Caki2 (cell line): ENCODE data around the gene USP46. TPM values are rescaled to one million over a fixed set of nuclear protein-coding genes. Genes with fewer than 3 reads are reported as not detected.

ENCODE experiments used
- DNase-seq: peaks from one replicate; pipeline ENCODE4 v3.0.0-alpha.2; 2015; ENCODE audit warnings: low read depth
- in situ Hi-C: cut with HindIII; loops from 2 replicates; pipeline ENCODE4 v1.10.0; 2016; ENCODE audit warnings: low sequenced_read_pairs, low pct_unique_long_range_greater_than_20kb, mixed read lengths
- total RNA-seq: library from RNA; depleted of rRNA; stranded (reverse); fragments of >200 nt; shearing (Covaris generic); gene quantifications from 2 replicates; pipeline ENCODE4 v1.2.3, GENCODE V29; 2014; ENCODE audit warnings: low replicate concordance; rRNA removed

The USP46 gene, protein sequence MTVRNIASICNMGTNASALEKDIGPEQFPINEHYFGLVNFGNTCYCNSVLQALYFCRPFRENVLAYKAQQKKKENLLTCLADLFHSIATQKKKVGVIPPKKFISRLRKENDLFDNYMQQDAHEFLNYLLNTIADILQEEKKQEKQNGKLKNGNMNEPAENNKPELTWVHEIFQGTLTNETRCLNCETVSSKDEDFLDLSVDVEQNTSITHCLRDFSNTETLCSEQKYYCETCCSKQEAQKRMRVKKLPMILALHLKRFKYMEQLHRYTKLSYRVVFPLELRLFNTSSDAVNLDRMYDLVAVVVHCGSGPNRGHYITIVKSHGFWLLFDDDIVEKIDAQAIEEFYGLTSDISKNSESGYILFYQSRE
- 3.9 and 27.8 TPM in 2 replicates for total RNA-seq

DNA sequence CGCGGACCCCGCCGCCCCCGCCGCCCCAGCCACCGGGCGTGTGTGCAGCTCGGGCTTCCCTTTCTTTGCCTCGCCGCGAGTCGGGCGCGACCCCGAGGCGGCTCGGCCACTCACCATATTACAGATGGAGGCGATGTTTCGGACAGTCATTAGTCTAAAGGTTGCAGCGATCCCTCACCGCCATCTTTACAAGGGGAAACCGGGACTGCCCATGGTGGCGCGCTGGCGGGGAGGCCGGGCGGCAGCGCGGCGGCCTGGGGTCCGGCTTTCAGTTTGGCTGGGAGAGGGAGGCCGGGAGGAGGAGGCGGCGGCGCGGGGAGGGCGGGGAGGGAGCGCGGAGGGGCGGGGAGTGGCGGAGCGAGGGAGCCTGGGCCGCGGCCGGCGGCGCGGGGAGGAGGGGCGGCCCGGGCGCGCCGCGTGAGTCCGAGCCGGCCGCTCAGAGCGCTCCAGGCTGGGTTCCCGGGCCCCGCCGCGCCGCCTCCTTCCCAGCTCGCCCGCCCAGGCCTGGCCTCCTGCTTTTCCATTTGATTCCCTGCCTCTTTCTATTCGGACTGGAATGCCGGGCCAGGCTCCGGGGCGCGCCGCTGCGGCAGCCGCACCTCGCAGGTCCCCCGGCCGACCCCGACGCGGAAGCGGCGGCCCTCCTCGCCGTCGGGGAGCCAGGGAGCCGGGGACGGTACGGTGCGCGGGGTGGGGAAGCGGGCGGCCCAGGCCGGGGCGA lies at the start of gene USP46:
USP46 (minus strand) TSS at position 301 of the 721 bp plus-strand sequence; CDS start at position 150, 151 bp downstream.
- DNase-seq, result peak; percentile 60
- in situ Hi-C loops, result no loop called here

DNA sequence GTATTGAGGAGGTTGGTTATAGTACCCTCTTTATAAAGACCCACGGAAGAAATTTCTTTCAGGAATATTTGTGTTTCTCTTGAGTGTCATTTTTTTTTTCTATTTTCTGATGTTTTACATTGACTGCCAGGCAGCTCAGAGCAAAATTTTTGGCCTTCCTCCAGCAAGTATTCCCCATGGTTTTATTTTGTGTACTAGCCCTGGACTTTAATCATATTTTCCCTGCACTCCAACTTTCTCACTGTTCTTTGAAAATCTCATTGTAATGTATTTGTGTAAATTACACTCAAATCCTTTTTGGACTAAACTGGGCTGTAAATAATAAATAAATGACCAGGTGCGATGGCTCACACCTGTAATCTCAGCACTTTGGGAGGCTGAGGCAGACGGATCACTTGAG lies 45.6 kb upstream of the USP46 start:
- DNase-seq, result no peak
- in situ Hi-C loops, result no loop called here

DNA sequence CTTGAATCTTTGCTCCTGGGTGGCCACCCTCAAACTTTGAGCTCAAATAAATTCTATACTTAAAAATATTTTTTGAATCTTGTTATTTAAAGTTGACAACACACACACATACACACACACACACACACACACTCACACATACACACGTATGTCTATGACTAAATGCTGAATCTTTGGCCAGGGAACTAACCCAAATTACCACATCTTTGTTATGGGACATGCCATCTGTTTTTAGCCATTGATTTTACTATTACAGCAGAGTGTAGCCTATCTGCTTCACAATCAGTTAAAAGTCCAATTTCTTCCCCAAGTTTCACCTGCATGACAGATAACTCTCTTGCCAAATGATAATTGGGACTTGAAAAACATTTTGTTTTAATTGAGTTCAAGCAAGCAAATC lies 45.0 kb upstream of the USP46 start:
- in situ Hi-C loops, result no loop called here
- DNase-seq, result no peak

DNA sequence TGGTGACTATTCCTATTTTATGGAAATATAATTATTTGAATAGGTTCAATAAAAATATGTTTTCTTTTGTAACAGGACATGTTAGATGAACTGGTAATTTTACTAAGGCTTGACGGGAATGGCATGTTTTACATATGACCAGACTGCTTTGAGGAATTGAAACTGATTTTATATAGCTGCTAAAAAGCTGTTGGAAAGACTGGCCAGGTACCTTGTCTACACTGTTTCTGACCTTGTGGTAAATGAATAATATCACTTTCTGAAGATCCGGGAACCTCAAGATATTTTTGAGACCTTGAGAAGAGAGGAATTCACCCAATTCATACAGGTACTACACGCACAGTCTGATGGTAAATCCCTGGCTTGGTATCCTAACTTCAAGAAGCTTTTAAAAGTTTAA lies 42.1 kb upstream of the USP46 start:
- in situ Hi-C loops, result no loop called here
- DNase-seq, result no peak

DNA sequence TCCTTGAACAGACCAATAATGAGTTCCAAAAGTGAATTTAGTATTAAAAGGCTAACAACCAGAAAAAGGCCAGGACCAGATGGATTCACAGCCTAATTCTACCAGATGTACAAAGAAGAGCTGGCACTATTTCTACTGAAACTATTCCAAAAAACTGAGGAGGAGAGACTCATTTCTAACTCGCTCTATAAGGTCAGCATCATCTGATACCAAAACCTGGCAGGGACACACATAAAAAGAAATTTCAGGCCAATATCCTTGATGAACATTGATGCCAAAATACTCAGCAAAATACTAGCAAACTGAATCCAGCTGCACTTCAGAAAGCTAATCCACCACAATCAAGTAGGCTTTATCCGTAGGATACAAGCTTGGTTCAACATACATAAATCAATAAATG lies 35.8 kb upstream of the USP46 start:
- in situ Hi-C loops, result no loop called here
- DNase-seq, result no peak

DNA sequence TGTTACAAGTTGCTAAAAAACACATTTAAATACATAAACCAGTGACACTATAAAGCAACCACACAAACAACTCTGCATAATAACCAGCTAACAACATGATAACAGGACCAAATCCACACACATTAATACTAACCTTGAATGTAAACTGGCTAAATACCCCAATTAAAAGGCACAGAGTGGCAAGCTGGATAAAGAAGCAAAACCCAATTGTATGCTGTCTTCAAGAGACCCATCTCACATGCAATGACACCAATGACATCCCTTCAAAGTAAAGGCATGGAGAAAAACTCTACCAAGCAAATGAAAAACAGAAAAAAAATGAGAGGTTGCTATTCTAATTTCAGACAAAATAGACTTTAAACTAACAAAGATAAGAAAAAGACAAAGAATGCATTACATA lies 34.4 kb upstream of the USP46 start:
- DNase-seq, result no peak
- in situ Hi-C loops, result no loop called here

DNA sequence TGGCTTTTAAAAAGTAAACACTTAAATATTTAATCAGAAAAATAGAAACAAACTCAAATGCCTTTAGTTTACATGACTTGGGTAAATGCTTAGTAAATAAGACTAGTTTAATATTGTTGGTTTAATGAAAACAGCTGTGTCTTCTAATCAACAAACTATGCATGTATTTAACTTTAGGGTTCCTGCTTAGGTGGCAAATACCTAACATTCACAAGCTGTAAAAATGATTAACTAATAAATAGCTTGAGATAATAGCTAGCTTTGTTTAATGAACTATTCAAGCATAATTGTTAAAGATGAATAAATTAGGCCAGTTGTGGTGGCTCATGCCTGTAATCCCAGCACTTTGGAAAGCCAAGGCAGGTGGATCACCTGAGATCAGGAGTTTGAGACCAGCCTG lies 30.0 kb upstream of the USP46 start:
- no peak for DNase-seq
- in situ Hi-C loops, result no loop called here

DNA sequence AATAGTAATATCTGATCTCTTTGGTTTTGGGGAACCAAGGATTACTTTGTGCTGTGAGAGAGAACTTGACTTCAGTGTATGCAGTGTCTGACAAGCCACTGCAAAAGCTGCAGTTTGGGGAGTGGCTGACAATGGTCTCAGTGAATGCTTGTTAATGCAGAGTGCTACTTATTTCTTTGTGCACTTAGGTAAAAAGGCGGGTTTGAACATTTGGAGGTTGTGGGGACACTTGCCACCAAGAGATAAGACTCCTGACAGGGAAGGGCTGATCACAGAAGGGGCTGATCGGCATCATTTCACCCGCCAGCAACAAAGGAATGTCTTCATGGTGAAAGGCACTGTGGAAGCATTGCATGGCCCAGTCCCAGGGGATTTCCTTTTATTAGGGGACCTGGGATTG lies 28.6 kb upstream of the USP46 start:
- DNase-seq, result no peak
- in situ Hi-C loops, result no loop called here

DNA sequence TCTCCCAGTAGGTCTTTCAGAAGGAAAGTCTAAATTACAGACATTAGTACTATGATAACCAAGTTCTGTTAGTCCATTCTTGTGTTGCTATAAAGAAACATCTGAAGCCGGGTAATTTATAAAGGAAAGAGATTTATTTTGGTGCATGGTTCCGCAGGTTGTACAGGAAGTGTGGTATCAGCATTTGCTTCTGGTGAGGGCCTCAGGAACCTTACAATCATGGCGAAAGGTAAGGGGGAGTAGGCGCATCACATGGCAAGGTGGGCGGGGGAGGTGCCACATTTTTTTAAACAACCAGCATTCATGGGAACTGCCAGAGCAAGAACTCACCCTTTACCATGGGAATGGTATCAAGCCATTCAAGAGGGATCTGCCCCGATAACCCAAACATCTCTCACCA lies 26.2 kb upstream of the USP46 start:
- in situ Hi-C loops, result no loop called here
- DNase-seq, result no peak

DNA sequence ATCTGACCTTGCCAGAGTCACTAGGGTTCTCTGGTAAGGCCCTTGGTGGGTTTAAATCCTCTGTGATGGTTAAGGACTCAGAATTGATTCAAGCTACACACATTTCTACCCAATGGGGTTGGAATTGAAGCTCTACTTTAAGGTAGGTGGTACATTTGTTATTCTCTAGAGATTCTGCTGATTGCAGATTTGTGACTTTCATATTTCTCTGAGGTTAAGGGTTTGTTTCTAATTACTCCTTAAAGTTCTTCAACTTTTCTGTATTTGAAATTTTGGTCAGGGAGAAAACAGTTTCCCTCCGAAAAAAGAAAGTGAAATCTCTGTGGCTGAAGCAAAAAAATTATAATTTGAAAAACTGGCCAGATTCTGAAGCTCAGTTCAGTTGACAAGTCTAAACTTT lies 25.8 kb upstream of the USP46 start:
- DNase-seq, result no peak
- in situ Hi-C loops, result no loop called here

DNA sequence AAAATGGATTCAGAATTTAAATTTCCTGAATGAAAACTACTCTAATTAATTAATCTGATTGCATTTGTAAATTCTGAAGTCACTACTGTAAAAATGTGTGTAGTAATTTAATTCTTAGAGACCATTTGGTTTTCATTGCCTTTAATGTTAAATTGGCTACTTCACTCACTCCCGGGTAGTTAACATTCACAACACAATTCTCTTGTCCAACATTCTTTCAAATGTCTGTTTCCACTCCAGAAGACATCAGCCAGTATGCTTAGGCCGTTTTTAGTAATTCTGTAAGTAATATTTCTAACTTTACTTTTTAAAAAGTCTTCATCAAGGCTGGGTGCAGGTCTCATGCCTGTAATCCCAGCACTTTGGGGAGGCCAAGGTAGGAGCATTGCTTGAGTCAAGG lies 21.3 kb upstream of the USP46 start:
- in situ Hi-C loops, result no loop called here

DNA sequence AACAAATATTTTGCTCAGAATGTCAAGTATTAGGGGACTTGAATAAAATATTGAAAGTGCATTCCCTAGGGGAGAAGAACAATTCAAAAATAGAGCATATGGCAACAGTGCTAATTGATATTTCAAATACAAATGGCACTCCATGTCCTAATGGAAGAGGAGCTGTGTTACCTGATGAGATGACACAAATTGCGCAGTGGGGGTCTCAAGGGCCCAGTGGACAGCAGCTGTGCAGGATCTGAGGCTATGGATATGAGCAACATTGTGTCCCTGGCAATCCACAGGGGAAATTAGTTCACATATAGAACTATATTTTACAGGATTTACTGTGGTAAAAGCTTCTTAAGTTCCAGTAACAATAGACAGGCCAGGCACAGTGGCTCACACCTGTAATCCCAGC lies 17.4 kb upstream of the USP46 start:
- DNase-seq, result no peak
- in situ Hi-C loops, result no loop called here

More for the DNA sequence above, 21.3 kb upstream of the USP46 start:
- no peak for DNase-seq

DNA sequence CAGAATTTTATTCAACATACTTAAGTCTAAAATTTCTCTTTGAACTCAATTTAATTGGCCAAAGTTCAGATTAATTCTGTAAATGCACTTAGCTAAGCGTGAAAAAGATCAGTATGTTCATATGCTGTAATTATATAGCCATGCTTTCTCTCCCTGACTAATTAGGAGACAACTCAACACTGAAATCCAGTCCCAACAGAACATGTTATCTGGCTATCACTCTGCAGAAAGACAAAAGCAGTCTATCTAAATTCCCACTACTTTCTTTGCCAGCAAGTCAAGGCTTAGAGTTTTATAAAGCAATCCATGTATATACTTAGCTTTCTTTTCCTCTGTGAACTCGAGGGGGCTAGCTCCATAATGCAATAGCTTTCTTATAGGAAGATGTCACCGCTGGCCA lies 16.0 kb upstream of the USP46 start:
- in situ Hi-C loops, result no loop called here
- DNase-seq, result no peak

DNA sequence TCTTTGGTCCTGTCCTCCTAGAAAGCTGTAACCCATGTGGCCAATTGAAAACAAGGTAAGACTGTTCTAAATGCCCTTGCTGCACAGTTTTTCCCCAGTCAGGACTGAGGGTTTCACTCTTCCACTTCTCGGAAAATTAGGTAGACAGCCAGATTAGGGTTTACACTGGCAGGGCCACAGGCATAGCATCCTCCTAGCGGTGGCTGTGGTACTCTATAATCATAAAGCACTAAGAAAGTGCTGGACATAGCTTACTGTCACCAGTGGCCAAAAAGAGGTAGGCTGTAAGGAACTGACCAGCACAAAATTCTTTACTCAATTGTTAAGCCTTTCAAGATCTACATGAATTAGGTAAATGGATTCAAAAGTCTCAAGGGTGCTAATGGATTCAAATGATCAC lies 11.6 kb upstream of the USP46 start:
- no peak for DNase-seq
- in situ Hi-C loops, result no loop called here

DNA sequence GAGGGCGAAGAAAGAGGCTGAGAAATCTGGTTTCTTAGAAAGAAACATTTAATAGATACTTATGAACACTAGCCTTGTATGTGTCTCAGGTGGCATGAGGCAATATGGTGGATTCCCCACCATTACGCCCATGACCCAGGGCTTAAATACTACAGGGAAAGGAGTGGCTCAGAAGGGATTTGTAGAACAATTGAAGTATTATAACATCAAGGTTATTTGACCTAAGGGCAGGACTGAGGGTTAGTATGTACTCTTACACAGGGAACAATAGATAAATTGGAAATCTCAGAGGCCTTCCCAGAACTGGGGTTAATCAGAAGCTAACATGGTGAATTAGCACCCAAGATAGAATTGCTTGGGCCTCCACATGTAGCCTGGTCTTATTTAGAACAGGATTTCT lies 11.0 kb upstream of the USP46 start:
- in situ Hi-C loops, result no loop called here
- DNase-seq, result no peak

DNA sequence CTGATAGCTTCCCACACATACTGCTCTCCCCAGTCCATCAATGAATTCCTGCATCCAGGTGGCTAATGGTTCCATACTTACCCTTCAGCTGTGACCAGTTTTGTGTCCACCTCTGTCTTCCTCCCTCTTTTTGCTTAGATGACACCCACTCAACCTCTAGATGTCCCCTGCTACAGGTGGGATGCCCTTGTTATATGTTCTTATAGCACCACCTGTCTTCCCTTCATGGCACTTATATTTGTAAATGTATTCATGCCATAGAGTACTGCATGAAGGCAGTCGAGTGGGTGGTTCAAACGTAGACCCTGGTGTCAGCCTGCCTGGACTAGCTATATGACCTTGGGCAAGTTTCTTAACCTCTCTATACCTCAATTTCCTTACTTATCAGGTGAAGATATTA lies 6.5 kb upstream of the USP46 start:
- in situ Hi-C loops, result no loop called here

DNA sequence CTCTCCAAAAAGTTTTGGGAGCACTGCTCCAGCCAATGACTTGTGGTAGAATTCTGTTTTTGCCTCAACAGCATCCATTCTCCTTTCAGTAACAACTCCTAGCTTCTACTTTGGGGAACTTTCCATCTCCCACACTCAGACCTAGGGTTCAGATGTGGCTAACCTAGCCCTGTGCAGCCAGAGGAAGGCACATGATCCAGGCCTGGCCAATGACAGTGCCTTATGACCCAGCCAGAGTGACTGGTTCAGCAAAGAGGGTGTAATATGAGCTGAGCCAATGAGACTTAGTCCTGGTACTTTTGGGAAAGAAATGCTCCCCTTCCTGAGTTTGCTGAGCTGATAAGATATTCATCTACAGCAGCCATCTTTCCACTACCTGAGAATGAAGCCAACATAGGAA lies 5.4 kb upstream of the USP46 start:
- in situ Hi-C loops, result no loop called here
- DNase-seq, result no peak

More for the DNA sequence above, 6.5 kb upstream of the USP46 start:
- DNase-seq, result no peak

DNA sequence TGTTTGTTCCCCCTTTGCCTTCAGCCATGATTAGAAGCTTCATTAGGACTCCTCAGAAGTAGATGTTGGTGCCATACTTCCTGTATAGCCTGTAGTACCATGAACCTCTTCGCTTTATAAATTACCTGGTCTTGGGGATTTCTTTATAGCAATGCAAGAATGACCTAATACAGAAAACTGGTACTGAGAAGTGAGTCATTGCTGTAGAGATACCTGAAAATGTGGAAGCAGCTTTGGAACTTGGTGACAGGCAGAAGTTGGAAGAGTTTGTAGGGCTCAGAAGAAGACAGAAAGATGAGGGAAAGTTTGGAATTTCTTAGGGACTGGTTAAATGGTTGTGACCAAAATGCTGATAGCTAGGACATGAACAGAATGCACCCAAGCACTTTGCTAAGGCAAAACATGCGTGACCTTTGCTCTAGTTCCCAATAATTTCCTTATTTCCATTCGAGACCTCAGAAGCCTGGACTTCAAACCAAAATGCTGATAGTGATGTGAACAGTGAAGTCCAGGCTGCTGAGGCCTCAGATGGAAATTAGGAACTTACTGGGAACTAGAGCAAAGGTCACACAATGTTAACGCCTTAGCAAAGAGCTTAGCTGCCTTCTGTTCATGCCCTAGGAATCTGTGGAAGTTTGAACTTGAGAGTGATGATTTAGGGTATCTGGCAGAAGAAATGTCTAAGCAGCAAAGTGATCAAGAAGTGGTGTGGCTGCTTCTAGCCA lies 3.0 kb upstream of the USP46 start:
- in situ Hi-C loops, result no loop called here
- DNase-seq, result no peak

DNA sequence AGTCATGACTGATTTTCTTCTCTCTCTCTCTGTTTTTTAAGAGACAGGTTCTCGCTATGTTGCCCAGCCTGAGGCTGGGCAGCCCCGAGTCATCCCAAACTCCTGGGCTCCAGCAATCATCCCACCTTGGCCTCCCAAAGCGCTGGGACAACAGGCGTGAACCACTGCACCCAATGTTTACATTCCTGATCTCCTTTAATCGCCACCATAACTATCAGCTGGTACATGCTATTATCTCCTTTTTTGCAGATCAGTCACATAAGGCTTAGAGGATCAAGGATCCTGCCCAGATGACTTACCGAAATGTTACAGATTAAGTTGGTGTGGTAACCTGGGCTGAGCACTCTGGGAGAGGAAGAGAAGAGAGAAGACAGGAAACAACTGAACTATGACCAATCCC lies 1.5 kb upstream of the USP46 start:
- in situ Hi-C loops, result no loop called here
- DNase-seq, result no peak
